Activated CD8-positive, alpha-beta T cell treated with anti-CD3 and anti-CD28 coated beads for 36 hours (primary cell): Measurements from ENCODE around the gene FOXP2. TPM values are rescaled to one million over a fixed set of nuclear protein-coding genes. Genes with fewer than 3 reads are reported as not detected.

Experiments used
- ATAC-seq: fragments of 200-7000 bp; cut with Tn5 transposase; one replicate; pipeline ENCODE4 v1.10.0; 2021; ENCODE audit warnings: mild to moderate bottlenecking, moderate library complexity
- CTCF ChIA-PET: fragments of 350-600 bp; sonication (Branson Sonifier 250); formaldehyde crosslinking; loops from one replicate; lab custom pipeline; 2021; ENCODE audit warnings: antibody characterized with exemption; lab: Charles Lee
- POLR2A ChIA-PET: fragments of 350-600 bp; sonication (Branson Sonifier 250); formaldehyde crosslinking; loops from one replicate; lab custom pipeline; 2021; ENCODE audit warnings: antibody characterized with exemption; lab: Charles Lee
- DNase-seq: peaks from one replicate; pipeline ENCODE4 v3.0.0-alpha.2; 2020
- H3K27ac Mint-ChIP-seq: one replicate; pipeline ENCODE4 v1.8.0; 2021; ENCODE audit warnings: mild to moderate bottlenecking, mixed read lengths
- H3K27me3 Mint-ChIP-seq: one replicate; pipeline ENCODE4 v1.8.0; 2021; ENCODE audit warnings: mixed read lengths
- H3K36me3 Mint-ChIP-seq: one replicate; pipeline ENCODE4 v1.8.0; 2021; ENCODE audit warnings: low read depth, mixed read lengths
- H3K4me1 Mint-ChIP-seq: one replicate; pipeline ENCODE4 v1.8.0; 2021; ENCODE audit warnings: low read depth, mixed read lengths
- H3K4me3 Mint-ChIP-seq: one replicate; pipeline ENCODE4 v1.8.0; 2021; ENCODE audit warnings: mild to moderate bottlenecking, moderate library complexity, mixed read lengths
- H3K9me3 Mint-ChIP-seq: one replicate; pipeline ENCODE4 v1.8.0; 2021; ENCODE audit warnings: mixed read lengths
- CTCF ChIP-seq: fragments of 200-600 bp; IDR thresholded peaks from one replicate; pipeline ENCODE4 v1.8.0; 2022; ENCODE audit warnings: antibody characterized with exemption, mild to moderate bottlenecking
- intact Hi-C: fragments of 100-400 bp; cut with micrococcal nuclease; formaldehyde crosslinking; loops from one replicate; pipeline ENCODE4 v1.10.0; 2022
- total RNA-seq, 2 experiments: library from RNA; stranded (reverse); gene quantifications; one replicate each; pipeline ENCODE4 v1.2.3, GENCODE V29; 2021

FOXP2 gene
- total RNA-seq, 2 experiments from 2014 or later, result not detected

- H3K36me3 Mint-ChIP-seq, result no peaks in the 10 kb centered on the region
- H3K27ac Mint-ChIP-seq, result no peak overlapping the region
- no peaks in the 10 kb centered on the region for H3K9me3 Mint-ChIP-seq
- intact Hi-C loops, result no loop called here
- TF ChIP-seq CTCF, result no peak
- H3K4me3 Mint-ChIP-seq, result no peak overlapping the region
- H3K27me3 Mint-ChIP-seq, result no peaks in the 10 kb centered on the region
- CTCF ChIA-PET, result no interaction called here
- no peaks in the 10 kb centered on the region for H3K4me1 Mint-ChIP-seq
- ATAC-seq, result no peak
- POLR2A ChIA-PET, result interaction anchor here (0.6 kb wide), 2 partner anchors 158 to 1112 kb away, joined by 3 read pairs; no protein-coding TSS in a partner anchor
- DNase-seq, result no peak
These were observed 207.6 kb downstream of the FOXP2 start for GRCh38 chr7:114622221-114622620.

- CTCF ChIA-PET, result no interaction called here
- H3K9me3 Mint-ChIP-seq, result no peaks in the 10 kb centered on the region
- H3K4me3 Mint-ChIP-seq, result no peak overlapping the region
- ATAC-seq, result no peak
- no peak for DNase-seq
- no peaks in the 10 kb centered on the region for H3K4me1 Mint-ChIP-seq
- intact Hi-C loops, result no loop called here
- POLR2A ChIA-PET, result no interaction called here
- no peaks in the 10 kb centered on the region for H3K27me3 Mint-ChIP-seq
- H3K36me3 Mint-ChIP-seq, result no peaks in the 10 kb centered on the region
- no peak overlapping the region for H3K27ac Mint-ChIP-seq
- TF ChIP-seq CTCF, result no peak
These were observed 208.5 kb downstream of the FOXP2 start for GRCh38 chr7:114623146-114623545.

- POLR2A ChIA-PET, result no interaction called here
- intact Hi-C loops, result no loop called here
- Mint-ChIP-seq H3K9me3 (no peaks in the 10 kb centered on the region), H3K27me3 (no peaks in the 10 kb centered on the region), H3K4me3 (no peak overlapping the region), H3K4me1 (no peaks in the 10 kb centered on the region), H3K36me3 (no peaks in the 10 kb centered on the region), H3K27ac (no peak overlapping the region)
- no peak for DNase-seq
- TF ChIP-seq CTCF, result no peak
- ATAC-seq, result no peak
- CTCF ChIA-PET, result no interaction called here
These were observed 212.6 kb downstream of the FOXP2 start for GRCh38 chr7:114627231-114627630.

- TF ChIP-seq CTCF, result no peak
- POLR2A ChIA-PET, result no interaction called here
- Mint-ChIP-seq H3K4me1 (no peaks in the 10 kb centered on the region), H3K4me3 (no peak overlapping the region), H3K27ac (no peak overlapping the region), H3K36me3 (no peaks in the 10 kb centered on the region), H3K27me3 (no peaks in the 10 kb centered on the region), H3K9me3 (no peaks in the 10 kb centered on the region)
- no peak for DNase-seq
- CTCF ChIA-PET, result no interaction called here
- no peak for ATAC-seq
- intact Hi-C loops, result no loop called here
These were observed 213.7 kb downstream of the FOXP2 start for GRCh38 chr7:114628362-114628761.

- POLR2A ChIA-PET, result no interaction called here
- TF ChIP-seq CTCF, result no peak
- Mint-ChIP-seq H3K9me3 (no peaks in the 10 kb centered on the region), H3K4me1 (no peaks in the 10 kb centered on the region), H3K36me3 (no peaks in the 10 kb centered on the region), H3K27me3 (no peaks in the 10 kb centered on the region), H3K4me3 (no peak overlapping the region), H3K27ac (no peak overlapping the region)
- no peak for DNase-seq
- CTCF ChIA-PET, result no interaction called here
- intact Hi-C loops, result no loop called here
- ATAC-seq, result no peak
These were observed 215.1 kb downstream of the FOXP2 start for GRCh38 chr7:114629762-114630161.
